ENCODE measurements around the gene MMUT. TPM values are rescaled to one million over a fixed set of nuclear protein-coding genes. Genes with fewer than 3 reads are reported as not detected.

The MMUT gene
- total RNA-seq, 1 experiment from 2014 or later = 13.7 TPM

- Histone ChIP-seq H3K27ac (ENCODE audit: insufficient read length, low read depth, low read length) (no peak overlapping the region), H3K4ac (ENCODE audit: low read depth, low read length) (no peak overlapping the region), H2BK5ac (ENCODE audit: insufficient read length, low read length) (no peak overlapping the region), H2AFZ (ENCODE audit: low read length) (no peak overlapping the region), H3K23ac (ENCODE audit: insufficient read length, low read depth, low read length) (no peak overlapping the region), H2BK15ac (ENCODE audit: low read depth, low read length) (no peak overlapping the region), H4K5ac (ENCODE audit: insufficient read length, low read depth, low read length) (no peak overlapping the region), H4K91ac (ENCODE audit: insufficient read length, low read depth, low read length) (no peak overlapping the region), H2BK120ac (ENCODE audit: low read depth, low read length, poor library complexity, severe bottlenecking) (no peak overlapping the region), H3T11ph (ENCODE audit: low read length) (no peak overlapping the region), H3K18ac (ENCODE audit: insufficient read length, low read depth, low read length) (no peak overlapping the region), H3K4me2 (ENCODE audit: insufficient read depth, insufficient read length, low read length) (no peak overlapping the region), H2AK5ac (ENCODE audit: insufficient read length, low read length) (no peak overlapping the region), H3K9me3 (ENCODE audit: control insufficient read depth, low read depth, low read length) (no peaks in the 10 kb centered on the region), H3K4me1 (ENCODE audit: insufficient read depth, low read length) (no peaks in the 10 kb centered on the region), H3K79me2 (ENCODE audit: insufficient read depth, low read length) (peaks cover 14% of the 10 kb centered on the region; the same call in 1 of the 2 replicates), H2BK20ac (ENCODE audit: low read depth, low read length, poor library complexity, severe bottlenecking) (no peak overlapping the region), H3K23me2 (ENCODE audit: insufficient read length, low read depth, low read length, poor library complexity, severe bottlenecking) (peaks cover 3% of the 10 kb centered on the region), H3K14ac (ENCODE audit: insufficient read depth, low read length) (no peak overlapping the region), H4K20me1 (ENCODE audit: control insufficient read depth, insufficient read depth, insufficient read length) (no peaks in the 10 kb centered on the region), H3K9ac (ENCODE audit: extremely low read depth, insufficient read length, low read length) (no peak overlapping the region), H3K27me3 (ENCODE audit: insufficient read depth, low read length) (no peaks in the 10 kb centered on the region), H2BK12ac (ENCODE audit: insufficient read length, low read depth, low read length) (no peak overlapping the region), H3K79me1 (ENCODE audit: insufficient read depth, low read depth, low read length, poor library complexity, severe bottlenecking) (no peaks in the 10 kb centered on the region), H3K56ac (ENCODE audit: insufficient read length, low read depth, low read length) (no peak overlapping the region), H4K8ac (replicated peaks; ENCODE audit: insufficient read length, low read depth, low read length) (no peak overlapping the region)
- WGBS (ENCODE audit: extremely low coverage, insufficient read length, low lambda C conversion rate) = no CpG with 5 or more reads among the region's 2 CpGs
- Mint-ChIP-seq H3K4me1 (peaks cover 12 to 15% of the 10 kb centered on the region in 2 experiments), H3K27ac (no peak overlapping the region), H3K4me3 (peak overlapping the region; percentile 59 to 98), H3K27me3 (ENCODE audit: low read depth) (no peaks in the 10 kb centered on the region), H3K9me3 (no peaks in the 10 kb centered on the region), H3K36me3 (ENCODE audit: insufficient read depth in 1 of 3, low read depth in 3 of 3) (peaks cover 0 to 4% (median 2%) of the 10 kb centered on the region in 3 experiments; a peak in 2 of 7 replicates)
- no peak for TF ChIP-seq CTCF (conservative IDR thresholded peaks at IDR 0.05)
- no peak for DNase-seq
Measured at GRCh38 chr6:49464691-49465090, 1.6 kb upstream of the MMUT start.
